HG02973 (cell line): ENCODE results near the gene CCL24.
"Not testable (repeated sequence)": the region's sequence is repeated elsewhere in the genome, so short reads cannot be mapped to it uniquely, and the experiment has no call there.

Experiments
- ATAC-seq: cut with Tn5 transposase; IDR thresholded peaks from one replicate; pipeline ENCODE4 v1.9.1; 2021; ENCODE audit warnings: moderate library complexity; ENCODE audit not compliant: unreplicated experiment

The CCL24 gene

GRCh38 chr7:75813781-75814236 is at the start of gene CCL24:
TSS of gene CCL24 (minus strand) at chr7:75813806. CDS start at chr7:75813715, 91 bp downstream.
- no peak for ATAC-seq

GRCh38 chr7:75861636-75862035 is 48.0 kb upstream of the CCL24 start:
- no peak for ATAC-seq

GRCh38 chr7:75858410-75858809 is 44.8 kb upstream of the CCL24 start:
- ATAC-seq = no peak

DNA sequence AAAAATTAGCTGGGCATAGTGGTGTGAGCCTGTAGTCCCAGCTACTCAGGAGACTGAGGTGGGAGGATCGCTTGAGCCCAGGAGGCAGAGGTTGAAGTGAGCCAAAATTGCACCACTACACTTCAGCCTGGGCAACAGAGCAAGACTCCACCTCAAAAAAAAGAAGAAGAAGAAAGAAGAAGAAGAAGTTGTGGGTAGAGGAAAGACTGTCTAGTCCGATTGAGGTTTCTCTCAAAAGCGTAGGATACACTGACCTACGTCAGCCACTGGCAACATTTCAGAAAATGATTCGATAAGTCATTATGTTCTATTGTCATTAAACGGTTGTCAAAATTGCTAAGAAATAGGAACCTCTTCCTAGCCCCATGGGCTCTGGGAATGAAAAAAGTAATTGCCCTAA is 42.9 kb upstream of the CCL24 start:
- no peak for ATAC-seq

DNA sequence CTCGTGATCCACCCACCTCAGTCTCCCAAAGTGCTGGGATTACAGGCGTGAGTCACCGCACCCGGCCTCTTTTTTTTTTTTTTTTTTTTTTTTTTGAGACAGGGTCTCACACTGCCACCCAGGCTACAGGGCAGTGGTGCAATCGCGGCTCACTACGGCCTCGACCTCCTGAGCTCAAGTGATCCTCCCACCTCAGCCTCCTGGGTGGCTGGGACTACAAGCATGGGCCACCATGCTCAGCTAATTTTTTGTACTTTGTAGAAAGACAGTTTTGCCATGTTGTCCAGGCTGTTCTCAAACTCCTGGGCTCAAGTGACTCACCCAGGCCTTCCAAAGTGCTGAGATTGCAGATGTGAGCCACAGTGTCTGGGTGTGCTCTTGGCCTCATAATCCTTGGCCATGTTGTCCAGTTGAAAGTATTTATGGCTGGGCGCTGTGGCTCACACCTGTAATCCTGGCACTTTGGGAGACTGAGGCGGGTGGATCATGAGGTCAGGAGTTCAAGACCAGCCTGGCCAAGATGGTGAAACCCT is 41.3 kb upstream of the CCL24 start:
- not testable (repeated sequence) for ATAC-seq

DNA sequence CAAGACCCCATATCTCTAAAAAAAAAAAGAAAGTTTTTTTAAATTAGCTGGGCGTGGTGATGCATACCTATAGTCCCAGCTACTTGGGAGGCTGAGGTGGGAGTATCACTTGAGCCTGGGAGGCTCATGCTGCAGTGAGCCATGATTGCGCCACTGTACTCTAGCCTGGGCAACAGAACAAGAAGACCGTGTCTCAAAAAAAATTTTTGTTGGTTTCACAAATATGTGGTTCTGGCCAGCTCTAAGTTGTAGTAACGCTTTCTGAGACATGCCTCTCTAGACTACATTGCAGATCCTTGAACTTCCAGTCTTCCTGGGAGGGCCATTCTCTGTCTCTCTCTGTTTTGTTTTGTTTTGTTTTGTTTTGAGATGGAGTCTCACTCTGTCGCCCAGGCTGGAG is 40.6 kb upstream of the CCL24 start:
- no peak for ATAC-seq

DNA sequence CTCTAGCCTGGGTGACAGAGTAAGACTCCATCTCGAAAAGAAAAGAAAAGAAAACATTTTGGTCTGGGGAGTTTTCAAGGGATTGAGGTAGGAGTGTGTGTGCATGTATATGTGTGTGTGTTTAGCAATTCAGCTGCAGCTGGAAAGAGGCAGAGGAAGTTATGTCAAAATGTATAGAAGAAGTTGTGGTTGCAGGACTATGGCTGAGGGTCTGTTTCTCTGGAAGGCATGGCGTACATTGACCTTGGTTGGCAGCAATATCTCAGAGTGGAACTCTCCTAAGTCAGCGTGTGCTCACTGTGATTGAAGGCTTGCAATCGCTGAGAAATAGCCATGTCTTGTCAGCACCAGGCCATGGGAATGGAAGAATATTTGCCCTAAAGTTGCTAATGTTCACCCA is 36.6 kb upstream of the CCL24 start:
- no peak for ATAC-seq

GRCh38 chr7:75849573-75849972 is 36.0 kb upstream of the CCL24 start:
- ATAC-seq = no peak

DNA sequence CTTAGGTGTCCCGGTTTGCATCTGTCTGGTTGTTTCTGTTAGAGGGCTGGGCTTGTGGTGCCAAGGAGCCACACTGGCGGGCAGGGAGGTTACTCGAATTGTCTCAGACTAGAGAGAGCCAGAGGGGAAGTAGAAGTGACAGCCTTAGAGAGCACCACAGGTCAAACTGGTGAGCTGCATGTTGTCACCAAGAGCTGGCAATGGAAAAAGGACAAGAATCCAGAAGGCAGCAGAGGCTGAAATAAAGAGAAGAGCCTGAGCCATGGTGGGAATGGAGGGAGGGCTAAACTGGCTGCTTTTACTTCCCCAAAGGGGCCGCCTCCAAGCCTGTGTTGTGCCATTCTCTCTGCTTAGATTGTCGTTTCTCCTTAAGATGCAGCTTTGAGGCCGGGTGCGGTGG is 34.1 kb upstream of the CCL24 start:
- no peak for ATAC-seq

- not testable (repeated sequence) for ATAC-seq
These were observed 31.5 kb upstream of the CCL24 start for GRCh38 chr7:75845132-75845531.

- ATAC-seq = no peak
These were observed 30.6 kb upstream of the CCL24 start for GRCh38 chr7:75844158-75844557.

DNA sequence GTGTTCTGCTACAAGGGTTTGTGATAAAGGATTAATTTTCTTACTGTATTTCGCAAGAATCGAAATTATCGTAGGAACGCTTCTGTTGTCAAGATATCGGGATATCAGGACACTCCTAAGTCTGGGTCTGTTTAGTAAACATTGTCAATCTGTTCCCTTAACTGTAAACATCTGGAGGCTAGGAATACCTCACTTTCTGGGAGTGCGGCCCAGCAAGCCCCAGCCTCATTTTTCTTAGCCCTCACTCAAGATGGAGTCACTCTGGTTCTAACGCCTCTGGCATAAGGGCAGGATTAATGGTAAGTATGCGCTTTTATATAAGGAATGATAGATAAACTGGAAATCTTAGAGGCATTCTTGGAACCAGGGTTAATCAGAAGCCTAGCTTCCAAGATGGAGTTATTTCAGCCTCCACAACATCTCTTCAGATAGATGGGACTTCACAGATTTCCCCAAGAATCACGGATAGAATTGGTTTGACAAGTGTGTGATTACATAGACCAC is 30.1 kb upstream of the CCL24 start:
- ATAC-seq = no peak

GRCh38 chr7:75842836-75843446 is 29.3 kb upstream of the CCL24 start:
- peak; percentile 93 for ATAC-seq

DNA sequence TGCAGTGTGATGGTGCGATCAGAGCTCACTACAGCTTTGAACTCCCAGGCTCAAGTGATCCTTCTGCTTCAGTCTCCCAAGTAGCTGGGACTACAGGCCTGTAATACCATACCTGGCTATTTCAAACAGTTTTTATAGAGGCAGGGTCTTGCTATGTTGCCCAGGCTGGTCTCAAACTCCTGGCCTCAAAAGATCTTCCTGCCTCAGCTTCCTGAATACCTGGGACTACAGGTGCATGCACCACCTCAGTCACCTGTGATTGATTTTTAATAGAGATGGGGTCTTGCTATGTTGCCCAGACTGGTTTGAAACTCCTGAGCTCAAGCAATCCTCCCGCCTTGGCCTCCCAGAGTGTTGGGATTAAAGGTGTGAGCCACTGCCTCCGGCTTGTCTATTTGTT is 26.4 kb upstream of the CCL24 start:
- no peak for ATAC-seq

- not testable (repeated sequence) for ATAC-seq
These were observed 24.8 kb upstream of the CCL24 start for GRCh38 chr7:75838281-75838930.

DNA sequence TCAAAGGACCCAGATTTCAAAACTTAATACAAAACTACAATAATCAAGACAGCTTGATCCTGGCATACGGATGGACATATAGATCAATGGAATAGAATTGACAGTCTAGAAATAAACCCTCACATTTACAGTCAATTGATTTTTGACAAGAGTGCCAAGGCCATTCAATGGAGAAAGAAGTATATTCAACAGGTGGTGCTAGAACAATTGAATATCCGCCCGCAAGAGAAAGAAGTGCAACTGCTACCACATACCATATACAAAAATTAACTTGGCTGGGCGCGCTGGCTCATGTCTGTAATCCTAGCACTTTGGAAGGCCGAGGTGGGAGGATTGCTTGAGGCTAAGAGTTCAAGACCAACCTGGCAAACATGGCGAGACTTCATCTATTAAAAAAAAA is 23.2 kb upstream of the CCL24 start:
- no peak for ATAC-seq

- no peak for ATAC-seq
These were observed 22.2 kb upstream of the CCL24 start for GRCh38 chr7:75835688-75836285.

GRCh38 chr7:75833662-75834061 is 20.1 kb upstream of the CCL24 start:
- ATAC-seq = not testable (repeated sequence)

DNA sequence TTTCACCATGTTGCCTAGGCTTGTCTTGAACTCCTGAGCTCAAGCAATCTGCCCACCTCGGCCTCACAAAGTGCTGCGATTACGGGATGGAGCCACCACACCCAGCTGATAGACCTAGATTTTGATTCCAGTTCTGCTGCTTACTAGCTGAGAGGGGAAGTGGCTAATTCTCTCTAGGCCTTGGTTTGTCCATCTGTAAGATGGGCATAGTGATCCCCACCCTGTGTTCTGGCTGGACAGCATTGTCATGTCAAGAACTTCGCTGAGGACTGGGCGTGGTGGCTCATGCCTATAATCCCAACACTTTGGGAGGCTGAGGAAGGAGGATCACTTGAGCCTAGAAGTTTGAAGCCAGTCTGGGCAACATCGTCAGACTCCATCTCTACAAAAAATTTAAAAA is 17.4 kb upstream of the CCL24 start:
- no peak for ATAC-seq

- ATAC-seq = not testable (repeated sequence)
These were observed 16.1 kb upstream of the CCL24 start for GRCh38 chr7:75829656-75830055.

DNA sequence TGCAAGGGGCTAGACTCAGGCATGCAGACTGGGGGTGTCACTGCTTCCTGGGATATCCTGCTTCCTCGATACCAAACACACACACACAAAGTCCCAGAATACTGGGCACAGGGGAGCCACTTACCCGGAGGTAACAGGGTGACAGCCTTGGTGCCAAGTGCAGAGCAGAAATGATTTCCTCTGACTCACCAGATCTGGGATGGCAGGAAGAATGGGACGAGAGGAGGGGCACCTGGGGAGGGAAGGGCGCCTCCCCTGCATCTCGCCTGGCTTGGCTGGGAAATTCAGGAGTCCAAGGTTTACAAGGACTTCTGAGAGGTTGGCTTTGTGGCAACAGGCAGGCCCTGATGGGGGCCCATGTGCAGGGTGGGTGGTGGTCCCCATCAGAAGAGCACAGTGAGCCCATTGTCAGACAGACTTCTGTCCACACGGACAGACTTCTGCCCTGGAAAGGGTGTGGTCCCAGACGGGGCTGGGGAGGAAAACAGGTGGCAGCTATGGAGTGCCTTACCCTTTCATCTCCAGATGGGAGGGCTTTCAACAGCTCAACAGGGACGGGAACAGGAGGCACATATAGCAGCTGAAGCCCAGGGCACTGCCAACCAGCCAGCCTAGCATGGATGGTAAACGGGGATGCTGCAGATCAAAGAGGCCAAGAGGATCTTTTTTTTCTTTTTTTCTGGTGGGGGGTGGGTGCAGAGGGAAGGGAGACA is 9.7 kb upstream of the CCL24 start:
- ATAC-seq = no peak
